ENCODE data around the gene TOE1.

Gene TOE1

DNA sequence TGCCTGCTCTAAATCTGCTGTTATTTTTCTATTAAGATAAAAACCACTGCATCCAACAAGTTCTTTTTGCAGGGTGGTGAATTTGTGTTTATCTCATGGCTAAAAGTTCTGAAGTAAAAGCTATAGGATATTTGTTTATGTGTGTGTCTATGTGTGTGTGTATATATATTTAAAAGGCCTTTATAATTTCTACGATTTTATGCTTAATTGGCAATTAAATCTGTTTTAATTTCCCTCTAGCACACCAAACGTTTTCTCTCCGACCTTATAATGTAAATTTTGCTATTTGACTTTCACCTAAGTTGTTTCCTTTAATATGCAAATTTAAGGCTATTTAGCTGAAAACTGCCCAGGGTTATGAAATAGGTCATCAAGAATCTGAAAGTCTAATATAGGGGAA is 33.1 kb upstream of the TOE1 start:
- H4K12ac ChIP-seq (ENCODE audit: low read depth, low read length) = no peak overlapping the region
- H3K4me1 ChIP-seq (ENCODE audit: control insufficient read depth in 1 of 2, insufficient read depth in 2 of 2, low read length in 2 of 2) = peaks cover 6% of the 10 kb centered on the region in 2 experiments
- H3K9ac ChIP-seq (ENCODE audit: low read length) = no peak overlapping the region
- no peaks in the 10 kb centered on the region for H3K9me3 ChIP-seq (ENCODE audit: insufficient read depth, low read depth, low read length)
- WGBS (ENCODE audit: extremely low coverage, insufficient coverage, insufficient read length) = no CpG with 5 or more reads among the region's 3 CpGs
- H4K91ac ChIP-seq (ENCODE audit: low read depth, low read length) = no peak overlapping the region
- no peak overlapping the region for H2BK12ac ChIP-seq (ENCODE audit: low read length)
- H3K27me3 ChIP-seq (ENCODE audit: insufficient read depth, low read length) = no peaks in the 10 kb centered on the region
- H2AK5ac ChIP-seq (ENCODE audit: low read length) = no peak overlapping the region
- no peak overlapping the region for H3K23ac ChIP-seq (ENCODE audit: low read length)
- DNase-seq = no peak
- no peaks in the 10 kb centered on the region for H3K36me3 ChIP-seq (ENCODE audit: control insufficient read depth in 1 of 2, insufficient read depth in 2 of 2, low read length in 2 of 2)
- H3K79me1 ChIP-seq (ENCODE audit: low read length) = peaks cover 11% of the 10 kb centered on the region
- no peak overlapping the region for H3K4me2 ChIP-seq (ENCODE audit: low read length)
- peaks cover 8% of the 10 kb centered on the region for H3K79me2 ChIP-seq (ENCODE audit: control insufficient read depth, insufficient read depth, low read length, poor library complexity)
- H3K18ac ChIP-seq (ENCODE audit: low read length) = no peak overlapping the region
- no peak overlapping the region for H3K27ac ChIP-seq (ENCODE audit: low read depth, low read length)
- H3K14ac ChIP-seq (ENCODE audit: low read length) = no peak overlapping the region
- no peak overlapping the region for H2BK120ac ChIP-seq (ENCODE audit: insufficient read depth, low read length, poor library complexity)
- H4K8ac ChIP-seq (ENCODE audit: low read depth, low read length) = no peak overlapping the region
- no peak overlapping the region for H2BK5ac ChIP-seq (ENCODE audit: low read depth, low read length, poor library complexity)
- no peak overlapping the region for H3K4ac ChIP-seq (ENCODE audit: low read depth, low read length)
- H2AFZ ChIP-seq (ENCODE audit: insufficient read depth, low read length, poor library complexity) = no peak overlapping the region
- H3K4me3 ChIP-seq (ENCODE audit: low read depth, low read length) = no peak overlapping the region

DNA sequence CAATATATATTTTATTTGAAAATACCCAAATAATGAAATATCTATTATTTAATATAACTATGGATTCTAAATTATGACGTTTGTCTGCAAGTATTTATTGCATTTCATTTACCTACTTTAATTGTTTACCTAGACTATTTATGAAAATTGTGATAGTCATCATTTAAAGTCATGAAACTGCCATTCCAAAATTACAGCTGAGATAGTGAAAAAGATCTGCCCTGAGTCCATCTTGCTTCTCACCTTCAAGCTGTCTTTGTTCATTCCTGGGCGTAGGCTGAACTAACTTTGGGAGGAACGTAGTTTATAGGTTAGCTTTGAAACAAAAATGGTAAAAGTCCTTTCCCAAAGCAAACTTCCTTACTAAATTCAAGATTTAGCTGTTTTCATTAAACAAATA is 25.7 kb upstream of the TOE1 start:
- no peaks in the 10 kb centered on the region for H3K79me2 ChIP-seq (ENCODE audit: control insufficient read depth, insufficient read depth, low read length, poor library complexity)
- H2AK5ac ChIP-seq (ENCODE audit: low read length) = no peak overlapping the region
- no CpG with 5 or more reads among the region's 3 CpGs for WGBS (ENCODE audit: extremely low coverage, insufficient coverage, insufficient read length)
- H4K12ac ChIP-seq (ENCODE audit: low read depth, low read length) = no peak overlapping the region
- H3K9ac ChIP-seq (ENCODE audit: low read length) = no peak overlapping the region
- no peak overlapping the region for H3K4me3 ChIP-seq (ENCODE audit: low read depth, low read length)
- H2BK12ac ChIP-seq (ENCODE audit: low read length) = no peak overlapping the region
- H3K36me3 ChIP-seq (ENCODE audit: control insufficient read depth in 1 of 2, insufficient read depth in 2 of 2, low read length in 2 of 2) = no peaks in the 10 kb centered on the region
- no peak overlapping the region for H2AFZ ChIP-seq (ENCODE audit: insufficient read depth, low read length, poor library complexity)
- H3K79me1 ChIP-seq (ENCODE audit: low read length) = no peaks in the 10 kb centered on the region
- no peaks in the 10 kb centered on the region for H3K27me3 ChIP-seq (ENCODE audit: insufficient read depth, low read length)
- no peak overlapping the region for H3K23ac ChIP-seq (ENCODE audit: low read length)
- H3K4ac ChIP-seq (ENCODE audit: low read depth, low read length) = no peak overlapping the region
- H3K27ac ChIP-seq (ENCODE audit: low read depth, low read length) = no peak overlapping the region
- H4K91ac ChIP-seq (ENCODE audit: low read depth, low read length) = no peak overlapping the region
- H3K18ac ChIP-seq (ENCODE audit: low read length) = no peak overlapping the region
- no peak overlapping the region for H3K4me2 ChIP-seq (ENCODE audit: low read length)
- no peak overlapping the region for H3K14ac ChIP-seq (ENCODE audit: low read length)
- H3K9me3 ChIP-seq (ENCODE audit: insufficient read depth, low read depth, low read length) = no peaks in the 10 kb centered on the region
- no peak for DNase-seq
- H3K4me1 ChIP-seq (ENCODE audit: control insufficient read depth in 1 of 2, insufficient read depth in 2 of 2, low read length in 2 of 2) = no peaks in the 10 kb centered on the region
- H2BK120ac ChIP-seq (ENCODE audit: insufficient read depth, low read length, poor library complexity) = no peak overlapping the region
- no peak overlapping the region for H4K8ac ChIP-seq (ENCODE audit: low read depth, low read length)
- no peak overlapping the region for H2BK5ac ChIP-seq (ENCODE audit: low read depth, low read length, poor library complexity)

DNA sequence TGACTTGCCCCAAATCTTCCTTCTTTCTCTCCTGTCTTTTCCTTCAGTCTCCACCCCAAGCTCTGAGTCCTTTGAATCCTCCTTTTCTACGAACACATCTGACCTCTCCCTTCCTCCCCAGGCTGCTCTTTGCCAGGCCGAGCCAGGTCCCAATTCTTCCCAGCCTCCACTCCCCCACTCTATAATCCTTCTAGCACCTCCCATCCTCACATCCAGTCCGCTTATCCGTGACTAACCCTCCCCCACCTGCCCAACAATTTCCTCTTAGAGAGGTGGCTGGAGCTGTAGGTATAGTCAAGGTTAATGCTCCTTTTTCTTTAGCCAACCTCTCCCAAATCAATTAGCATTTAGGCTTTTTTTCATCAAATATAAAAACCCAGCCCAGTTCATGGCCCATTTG is 22.8 kb upstream of the TOE1 start:
- H3K79me2 ChIP-seq (ENCODE audit: control insufficient read depth, insufficient read depth, low read length, poor library complexity) = no peaks in the 10 kb centered on the region
- H2AFZ ChIP-seq (ENCODE audit: insufficient read depth, low read length, poor library complexity) = no peak overlapping the region
- H3K4me1 ChIP-seq (ENCODE audit: control insufficient read depth in 1 of 2, insufficient read depth in 2 of 2, low read length in 2 of 2) = peaks cover 0 to 3% of the 10 kb centered on the region in 2 experiments
- no peak overlapping the region for H3K27ac ChIP-seq (ENCODE audit: low read depth, low read length)
- no peak overlapping the region for H2AK5ac ChIP-seq (ENCODE audit: low read length)
- H2BK12ac ChIP-seq (ENCODE audit: low read length) = no peak overlapping the region
- H3K18ac ChIP-seq (ENCODE audit: low read length) = no peak overlapping the region
- no peak overlapping the region for H3K14ac ChIP-seq (ENCODE audit: low read length)
- no peaks in the 10 kb centered on the region for H3K9me3 ChIP-seq (ENCODE audit: insufficient read depth, low read depth, low read length)
- DNase-seq = no peak
- no peak overlapping the region for H2BK5ac ChIP-seq (ENCODE audit: low read depth, low read length, poor library complexity)
- no peaks in the 10 kb centered on the region for H3K36me3 ChIP-seq (ENCODE audit: control insufficient read depth in 1 of 2, insufficient read depth in 2 of 2, low read length in 2 of 2)
- no peak overlapping the region for H4K8ac ChIP-seq (ENCODE audit: low read depth, low read length)
- H3K4ac ChIP-seq (ENCODE audit: low read depth, low read length) = no peak overlapping the region
- H4K12ac ChIP-seq (ENCODE audit: low read depth, low read length) = no peak overlapping the region
- no CpG with 5 or more reads among the region's 4 CpGs for WGBS (ENCODE audit: extremely low coverage, insufficient coverage, insufficient read length)
- no peak overlapping the region for H2BK120ac ChIP-seq (ENCODE audit: insufficient read depth, low read length, poor library complexity)
- H4K91ac ChIP-seq (ENCODE audit: low read depth, low read length) = no peak overlapping the region
- no peak overlapping the region for H3K4me3 ChIP-seq (ENCODE audit: low read depth, low read length)
- no peak overlapping the region for H3K9ac ChIP-seq (ENCODE audit: low read length)
- H3K27me3 ChIP-seq (ENCODE audit: insufficient read depth, low read length) = no peaks in the 10 kb centered on the region
- no peak overlapping the region for H3K4me2 ChIP-seq (ENCODE audit: low read length)
- H3K79me1 ChIP-seq (ENCODE audit: low read length) = no peaks in the 10 kb centered on the region
- H3K23ac ChIP-seq (ENCODE audit: low read length) = no peak overlapping the region

DNA sequence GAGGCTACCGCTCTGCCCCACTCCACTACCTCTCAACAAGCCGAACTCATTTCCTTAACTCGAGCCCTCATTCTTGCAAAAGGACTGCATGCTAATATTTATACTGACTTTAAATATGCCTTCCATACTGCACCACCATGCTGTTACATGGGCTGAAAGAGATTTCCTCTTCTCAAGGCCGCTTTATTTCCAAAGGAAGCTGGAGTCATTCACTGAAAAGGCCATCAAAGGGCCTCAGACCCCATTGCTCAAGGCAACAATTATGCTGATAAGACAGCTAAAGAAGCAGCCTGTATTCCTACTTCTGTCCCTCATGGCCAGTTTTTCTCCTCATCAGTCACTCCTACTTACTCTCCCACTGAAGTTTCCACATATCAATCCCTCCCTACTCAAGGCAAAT is 20.2 kb upstream of the TOE1 start:
- Histone ChIP-seq H2AFZ (ENCODE audit: insufficient read depth, low read length, poor library complexity) (no peak overlapping the region), H2BK5ac (ENCODE audit: low read depth, low read length, poor library complexity) (no peak overlapping the region), H4K8ac (ENCODE audit: low read depth, low read length) (no peak overlapping the region), H3K9me3 (ENCODE audit: insufficient read depth, low read depth, low read length) (no peaks in the 10 kb centered on the region), H3K4me1 (ENCODE audit: control insufficient read depth in 1 of 2, insufficient read depth in 2 of 2, low read length in 2 of 2) (peaks cover 0 to 3% of the 10 kb centered on the region in 2 experiments), H2AK5ac (ENCODE audit: low read length) (no peak overlapping the region), H3K27ac (ENCODE audit: low read depth, low read length) (no peak overlapping the region), H3K23ac (ENCODE audit: low read length) (no peak overlapping the region), H3K79me2 (ENCODE audit: control insufficient read depth, insufficient read depth, low read length, poor library complexity) (no peaks in the 10 kb centered on the region), H3K18ac (ENCODE audit: low read length) (no peak overlapping the region), H3K36me3 (ENCODE audit: control insufficient read depth in 1 of 2, insufficient read depth in 2 of 2, low read length in 2 of 2) (no peaks in the 10 kb centered on the region), H3K4me2 (ENCODE audit: low read length) (no peak overlapping the region), H3K9ac (ENCODE audit: low read length) (no peak overlapping the region), H2BK120ac (ENCODE audit: insufficient read depth, low read length, poor library complexity) (no peak overlapping the region), H3K14ac (ENCODE audit: low read length) (no peak overlapping the region), H3K79me1 (ENCODE audit: low read length) (no peaks in the 10 kb centered on the region), H3K4me3 (ENCODE audit: low read depth, low read length) (no peak overlapping the region), H3K4ac (ENCODE audit: low read depth, low read length) (no peak overlapping the region), H2BK12ac (ENCODE audit: low read length) (no peak overlapping the region), H3K27me3 (ENCODE audit: insufficient read depth, low read length) (no peaks in the 10 kb centered on the region), H4K12ac (ENCODE audit: low read depth, low read length) (no peak overlapping the region), H4K91ac (ENCODE audit: low read depth, low read length) (no peak overlapping the region)
- no CpG with 5 or more reads among the region's 4 CpGs for whole genome bisulfite sequencing (ENCODE audit: extremely low coverage, insufficient coverage, insufficient read length)
- no peak for DNase-seq
